PFSK-1 (cell line): Measurements from ENCODE around the gene UGGT2.

Experiments
- POLR2AphosphoS5 ChIP-seq: IDR thresholded peaks from 2 replicates; pipeline ENCODE4 v1.6.1; 2012; ENCODE audit warnings: low read depth, mild to moderate bottlenecking, control low read depth, low read length, moderate library complexity
- REST ChIP-seq, 2 experiments: IDR thresholded peaks; 2 replicates each; pipeline versions ENCODE4 v1.6.1 to v1.8.0; 2011 to 2012; ENCODE audit warnings: low read depth in 2 of 2, low read length in 2 of 2, control low read depth in 1 of 2, inconsistent platforms in 1 of 2, mild to moderate bottlenecking in 1 of 2, moderate library complexity in 1 of 2; ENCODE audit not compliant: insufficient read depth in 1 of 2
- SIN3A ChIP-seq: IDR thresholded peaks from 2 replicates; pipeline ENCODE4 v1.6.1; 2012; ENCODE audit warnings: mild to moderate bottlenecking, low read length, moderate library complexity, borderline replicate concordance; ENCODE audit not compliant: insufficient read depth
- TAF1 ChIP-seq: IDR thresholded peaks from 2 replicates; pipeline ENCODE4 v1.6.1; 2012; ENCODE audit warnings: low read length, control low read depth, borderline replicate concordance; ENCODE audit not compliant: insufficient read depth

- TF ChIP-seq TAF1 (no peak), REST (IDR thresholded peaks at IDR 0.05; ENCODE audit: insufficient read depth in 1 of 2, low read depth in 2 of 2, low read length in 2 of 2) (no peak), POLR2AphosphoS5 (no peak), SIN3A (no peak)
Measured at GRCh38 chr13:96082640-96083039, 29.4 kb upstream of the UGGT2 start.
